ENCODE results near the gene ZNRF2. TPM values are rescaled to one million over a fixed set of nuclear protein-coding genes. Genes with fewer than 3 reads are reported as not detected.

The ZNRF2 gene
- total RNA-seq, 1 donor from 2014 or later = 10.2 TPM

DNA sequence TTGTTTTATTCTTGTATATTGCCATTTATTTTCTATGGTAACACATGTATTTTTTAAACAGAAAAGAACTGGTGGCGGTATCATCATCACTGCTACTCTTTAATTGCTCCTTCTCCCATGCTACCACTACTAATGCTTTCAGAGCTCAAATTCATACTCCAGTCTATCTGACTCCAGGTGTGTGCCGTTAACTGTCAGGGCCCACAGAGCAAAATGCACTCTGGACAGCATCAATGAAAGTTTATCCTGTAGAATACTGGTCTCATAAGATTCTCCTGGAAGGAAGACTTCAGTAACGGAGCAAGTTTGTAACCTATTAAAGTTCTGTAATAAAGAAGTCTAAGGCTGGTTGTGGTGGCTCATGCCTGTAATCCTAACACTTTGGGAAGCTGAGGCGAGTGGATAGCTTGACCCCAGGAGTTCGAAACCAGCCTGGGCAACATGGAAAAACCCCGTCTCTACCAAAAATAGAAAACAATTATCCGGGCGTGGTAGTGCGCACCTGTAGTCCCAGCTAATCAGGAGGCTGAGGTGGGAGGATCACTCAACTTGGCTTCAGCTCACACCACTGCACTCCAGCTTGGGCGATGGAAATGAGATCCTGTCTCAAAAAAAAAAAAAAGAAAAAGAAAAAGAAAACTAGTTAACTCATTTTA lies 18.4 kb downstream of the ZNRF2 start:
- Mint-ChIP-seq H3K27ac (no peak overlapping the region), H3K4me1 (ENCODE audit: low read depth) (peaks cover 18% of the 10 kb centered on the region), H3K36me3 (ENCODE audit: low read depth) (peaks cover 8% of the 10 kb centered on the region), H3K27me3 (ENCODE audit: low read depth) (no peaks in the 10 kb centered on the region), H3K4me3 (ENCODE audit: low read depth) (no peak overlapping the region), H3K9me3 (no peaks in the 10 kb centered on the region)
- DNase-seq (ENCODE audit: low spot score) = no peak
- intact Hi-C loops (cut with micrococcal nuclease) = no loop called here

GRCh38 chr7:30303312-30304039 lies 19.1 kb downstream of the ZNRF2 start:
- Mint-ChIP-seq H3K4me3 (ENCODE audit: low read depth) (no peak overlapping the region), H3K36me3 (ENCODE audit: low read depth) (peaks cover 12% of the 10 kb centered on the region), H3K27ac (no peak overlapping the region), H3K27me3 (ENCODE audit: low read depth) (no peaks in the 10 kb centered on the region), H3K4me1 (ENCODE audit: low read depth) (peaks cover 19% of the 10 kb centered on the region), H3K9me3 (no peaks in the 10 kb centered on the region)
- intact Hi-C loops (cut with micrococcal nuclease) = no loop called here
- no peak for DNase-seq (ENCODE audit: low spot score)

DNA sequence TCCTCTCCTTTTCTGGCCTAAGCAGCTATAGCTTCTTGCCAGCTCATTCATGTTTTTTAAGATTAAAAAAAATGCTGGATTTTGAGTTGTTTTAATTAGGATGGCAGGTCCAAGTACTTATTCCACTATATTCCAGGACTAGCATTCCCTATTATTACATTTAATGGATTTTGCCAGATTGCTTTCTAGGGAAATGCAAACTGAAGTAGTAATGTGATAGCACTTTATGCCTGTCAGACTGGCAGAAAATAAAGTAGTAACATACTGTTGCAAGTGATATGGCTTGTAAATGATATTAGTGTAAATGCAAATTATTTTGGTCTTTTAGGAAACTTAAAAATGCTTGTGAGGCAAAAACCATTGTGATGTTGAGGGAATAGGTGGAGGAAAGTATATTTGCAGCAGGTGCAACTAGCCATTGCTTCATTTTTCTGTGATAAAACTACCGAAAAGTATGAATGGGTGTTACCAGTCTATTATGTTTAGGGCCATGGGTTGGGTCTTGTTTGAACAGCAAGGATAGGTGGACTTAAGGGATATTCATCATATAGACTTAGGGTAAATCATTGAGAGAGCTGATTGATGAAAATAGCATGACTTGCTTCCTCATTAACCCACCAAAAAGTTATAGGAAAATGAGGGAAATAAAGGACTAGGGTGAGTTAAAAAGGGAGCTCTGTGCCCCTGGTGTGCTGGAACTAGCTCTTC lies 19.9 kb downstream of the ZNRF2 start:
- Mint-ChIP-seq H3K4me3 (ENCODE audit: low read depth) (no peak overlapping the region), H3K36me3 (ENCODE audit: low read depth) (peaks cover 12% of the 10 kb centered on the region), H3K9me3 (no peaks in the 10 kb centered on the region), H3K27ac (no peak overlapping the region), H3K27me3 (ENCODE audit: low read depth) (no peaks in the 10 kb centered on the region), H3K4me1 (ENCODE audit: low read depth) (peaks cover 19% of the 10 kb centered on the region)
- no peak for DNase-seq (ENCODE audit: low spot score)
- intact Hi-C loops (cut with micrococcal nuclease) = no loop called here

- peaks cover 6% of the 10 kb centered on the region for H3K36me3 Mint-ChIP-seq (ENCODE audit: low read depth)
- intact Hi-C loops (cut with micrococcal nuclease) = no loop called here
- DNase-seq (ENCODE audit: low spot score) = no peak
- no peaks in the 10 kb centered on the region for H3K9me3 Mint-ChIP-seq
- H3K27me3 Mint-ChIP-seq (ENCODE audit: low read depth) = no peaks in the 10 kb centered on the region
- H3K4me1 Mint-ChIP-seq (ENCODE audit: low read depth) = peaks cover 27% of the 10 kb centered on the region
- H3K27ac Mint-ChIP-seq = no peak overlapping the region
- H3K4me3 Mint-ChIP-seq (ENCODE audit: low read depth) = no peak overlapping the region
These were observed 22.6 kb downstream of the ZNRF2 start for GRCh38 chr7:30306976-30307375.

- intact Hi-C loops (cut with micrococcal nuclease) = loop anchor here (2.0 kb wide), 2 partner anchors 14 to 22 kb away; no protein-coding TSS in a partner anchor
- DNase-seq (ENCODE audit: low spot score) = no peak
- H3K27ac Mint-ChIP-seq = no peak overlapping the region
- no peaks in the 10 kb centered on the region for H3K9me3 Mint-ChIP-seq
- no peaks in the 10 kb centered on the region for H3K27me3 Mint-ChIP-seq (ENCODE audit: low read depth)
- H3K36me3 Mint-ChIP-seq (ENCODE audit: low read depth) = peaks cover 6% of the 10 kb centered on the region
- H3K4me3 Mint-ChIP-seq (ENCODE audit: low read depth) = no peak overlapping the region
- peaks cover 31% of the 10 kb centered on the region for H3K4me1 Mint-ChIP-seq (ENCODE audit: low read depth)
These were observed 24.0 kb downstream of the ZNRF2 start for GRCh38 chr7:30308389-30308788.

GRCh38 chr7:30309302-30309701 lies 24.9 kb downstream of the ZNRF2 start:
- Mint-ChIP-seq H3K27ac (no peak overlapping the region), H3K4me1 (ENCODE audit: low read depth) (peaks cover 30% of the 10 kb centered on the region), H3K27me3 (ENCODE audit: low read depth) (no peaks in the 10 kb centered on the region), H3K9me3 (no peaks in the 10 kb centered on the region), H3K36me3 (ENCODE audit: low read depth) (peaks cover 6% of the 10 kb centered on the region), H3K4me3 (ENCODE audit: low read depth) (no peak overlapping the region)
- intact Hi-C loops (cut with micrococcal nuclease) = loop anchor here (2.0 kb wide), 2 partner anchors 13 to 23 kb away; no protein-coding TSS in a partner anchor
- DNase-seq (ENCODE audit: low spot score) = no peak

- peaks cover 6% of the 10 kb centered on the region for H3K36me3 Mint-ChIP-seq (ENCODE audit: low read depth)
- intact Hi-C loops (cut with micrococcal nuclease) = loop anchor here (2.0 kb wide), 2 partner anchors 13 to 23 kb away; no protein-coding TSS in a partner anchor
- H3K4me1 Mint-ChIP-seq (ENCODE audit: low read depth) = peaks cover 29% of the 10 kb centered on the region
- no peaks in the 10 kb centered on the region for H3K27me3 Mint-ChIP-seq (ENCODE audit: low read depth)
- H3K27ac Mint-ChIP-seq = no peak overlapping the region
- no peak overlapping the region for H3K4me3 Mint-ChIP-seq (ENCODE audit: low read depth)
- no peaks in the 10 kb centered on the region for H3K9me3 Mint-ChIP-seq
- no peak for DNase-seq (ENCODE audit: low spot score)
These were observed 25.5 kb downstream of the ZNRF2 start for GRCh38 chr7:30309842-30310435.

- intact Hi-C loops (cut with micrococcal nuclease) = no loop called here
- H3K27ac Mint-ChIP-seq = no peak overlapping the region
- H3K27me3 Mint-ChIP-seq (ENCODE audit: low read depth) = no peaks in the 10 kb centered on the region
- no peak for DNase-seq (ENCODE audit: low spot score)
- no peaks in the 10 kb centered on the region for H3K9me3 Mint-ChIP-seq
- H3K4me1 Mint-ChIP-seq (ENCODE audit: low read depth) = peaks cover 30% of the 10 kb centered on the region
- H3K36me3 Mint-ChIP-seq (ENCODE audit: low read depth) = peaks cover 6% of the 10 kb centered on the region
- H3K4me3 Mint-ChIP-seq (ENCODE audit: low read depth) = no peak overlapping the region
These were observed 26.4 kb downstream of the ZNRF2 start for GRCh38 chr7:30310674-30311362.

DNA sequence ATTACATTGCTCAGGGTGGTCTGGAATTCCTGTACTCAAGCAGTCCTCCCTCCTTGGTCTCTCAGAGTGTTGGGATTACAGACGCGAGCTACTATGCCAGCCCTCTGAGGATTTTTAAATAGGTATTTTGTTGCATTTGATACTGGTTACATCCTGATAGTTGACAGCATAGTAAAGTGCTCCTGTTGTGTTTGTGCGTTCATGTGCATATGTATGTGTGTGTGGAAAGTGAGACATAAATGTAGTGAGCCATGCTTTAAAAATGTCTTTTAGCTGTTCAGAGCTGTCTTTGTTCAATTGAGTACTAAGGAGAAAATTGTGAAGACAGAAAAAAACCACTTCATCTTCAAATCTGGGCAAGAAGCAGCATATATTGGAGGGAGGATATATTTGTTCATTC lies 27.8 kb downstream of the ZNRF2 start:
- no peak overlapping the region for H3K4me3 Mint-ChIP-seq (ENCODE audit: low read depth)
- peaks cover 25% of the 10 kb centered on the region for H3K4me1 Mint-ChIP-seq (ENCODE audit: low read depth)
- DNase-seq (ENCODE audit: low spot score) = no peak
- H3K27ac Mint-ChIP-seq = no peak overlapping the region
- H3K27me3 Mint-ChIP-seq (ENCODE audit: low read depth) = no peaks in the 10 kb centered on the region
- H3K9me3 Mint-ChIP-seq = no peaks in the 10 kb centered on the region
- H3K36me3 Mint-ChIP-seq (ENCODE audit: low read depth) = peaks cover 4% of the 10 kb centered on the region
- intact Hi-C loops (cut with micrococcal nuclease) = no loop called here

DNA sequence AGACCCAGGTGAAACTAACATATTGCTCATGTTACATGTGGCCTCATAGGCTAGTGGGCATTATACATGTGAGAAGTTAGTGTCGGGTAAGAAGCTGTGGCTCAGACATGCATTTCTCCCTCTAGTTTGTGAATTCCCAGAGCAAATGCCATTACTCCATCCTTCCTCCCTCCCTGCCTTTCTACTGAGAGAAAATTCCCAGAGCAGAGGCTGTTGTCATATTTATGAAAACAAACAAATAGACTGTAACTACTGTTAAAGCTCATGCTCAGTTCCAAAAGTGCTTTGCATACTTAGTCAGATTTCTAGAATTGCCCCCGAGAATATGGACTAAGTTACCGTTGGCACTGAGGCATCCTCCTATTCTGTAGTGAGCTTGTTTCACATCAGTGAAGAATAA lies 29.0 kb downstream of the ZNRF2 start:
- Mint-ChIP-seq H3K4me3 (ENCODE audit: low read depth) (no peak overlapping the region), H3K36me3 (ENCODE audit: low read depth) (peaks cover under 1% of the 10 kb centered on the region), H3K27me3 (ENCODE audit: low read depth) (no peaks in the 10 kb centered on the region), H3K27ac (no peak overlapping the region), H3K9me3 (no peaks in the 10 kb centered on the region), H3K4me1 (ENCODE audit: low read depth) (peaks cover 29% of the 10 kb centered on the region)
- intact Hi-C loops (cut with micrococcal nuclease) = no loop called here
- no peak for DNase-seq (ENCODE audit: low spot score)

GRCh38 chr7:30313793-30314192 lies 29.4 kb downstream of the ZNRF2 start:
- no peaks in the 10 kb centered on the region for H3K27me3 Mint-ChIP-seq (ENCODE audit: low read depth)
- H3K4me3 Mint-ChIP-seq (ENCODE audit: low read depth) = no peak overlapping the region
- DNase-seq (ENCODE audit: low spot score) = no peak
- peaks cover 31% of the 10 kb centered on the region for H3K4me1 Mint-ChIP-seq (ENCODE audit: low read depth)
- no peaks in the 10 kb centered on the region for H3K36me3 Mint-ChIP-seq (ENCODE audit: low read depth)
- intact Hi-C loops (cut with micrococcal nuclease) = no loop called here
- H3K27ac Mint-ChIP-seq = no peak overlapping the region
- H3K9me3 Mint-ChIP-seq = no peaks in the 10 kb centered on the region

GRCh38 chr7:30315589-30315988 lies 31.2 kb downstream of the ZNRF2 start:
- no peaks in the 10 kb centered on the region for H3K27me3 Mint-ChIP-seq (ENCODE audit: low read depth)
- H3K36me3 Mint-ChIP-seq (ENCODE audit: low read depth) = no peaks in the 10 kb centered on the region
- no peaks in the 10 kb centered on the region for H3K9me3 Mint-ChIP-seq
- H3K4me1 Mint-ChIP-seq (ENCODE audit: low read depth) = peaks cover 30% of the 10 kb centered on the region
- H3K27ac Mint-ChIP-seq = no peak overlapping the region
- intact Hi-C loops (cut with micrococcal nuclease) = no loop called here
- no peak for DNase-seq (ENCODE audit: low spot score)
- no peak overlapping the region for H3K4me3 Mint-ChIP-seq (ENCODE audit: low read depth)
